NT2/D1 (cell line): Measurements from ENCODE around the gene NECTIN1.

Experiments
- SUZ12 ChIP-seq: IDR thresholded peaks from 2 replicates; pipeline ENCODE4 v1.6.1; 2011; ENCODE audit not compliant: insufficient read length, insufficient read depth; ENCODE audit errors: extremely low read depth
- YY1 ChIP-seq: IDR thresholded peaks from 2 replicates; pipeline ENCODE4 v1.6.1; 2011; ENCODE audit not compliant: insufficient read length, insufficient read depth

- no peak for TF ChIP-seq SUZ12
- no peak for TF ChIP-seq YY1
Measured at GRCh38 chr11:119730789-119731386, 1.9 kb upstream of the NECTIN1 start.
